GM12891 (cell line): ENCODE results near the gene SERINC5.

ENCODE experiments used
- PAX5 ChIP-seq: IDR thresholded peaks from 2 replicates; pipeline ENCODE4 v1.6.1; 2011; ENCODE audit warnings: low read length, moderate library complexity, mild to moderate bottlenecking; ENCODE audit not compliant: insufficient read depth, severe bottlenecking
- POLR2A ChIP-seq: IDR thresholded peaks from 2 replicates; pipeline ENCODE4 v1.6.1; 2011; ENCODE audit warnings: low read depth, low read length, control low read depth
- POLR2AphosphoS5 ChIP-seq: IDR thresholded peaks from 2 replicates; pipeline ENCODE4 v1.6.1; 2011; ENCODE audit warnings: low read depth, low read length, control low read depth
- SPI1 ChIP-seq: IDR thresholded peaks from 2 replicates; pipeline ENCODE4 v1.6.1; 2011; ENCODE audit warnings: low read depth, low read length, control low read depth
- TAF1 ChIP-seq: IDR thresholded peaks from 2 replicates; pipeline ENCODE4 v1.6.1; 2011; ENCODE audit warnings: low read depth, low read length, control low read depth

GRCh38 chr5:80239680-80240367 lies 16.0 kb downstream of the SERINC5 start:
- no peak for TF ChIP-seq POLR2A
- TF ChIP-seq POLR2AphosphoS5 = no peak
- TF ChIP-seq TAF1 = no peak
- TF ChIP-seq SPI1 = no peak
- no peak for TF ChIP-seq PAX5
